ENCODE data around the gene FADS1. TPM values are rescaled to one million over a fixed set of nuclear protein-coding genes. Genes with fewer than 3 reads are reported as not detected.

Gene FADS1
- total and polyA plus RNA-seq, 2 of the 13 experiments (the other 11 are each of a cell fraction or from before 2014, with no cell fraction given) = 91.8 to 108 TPM

DNA sequence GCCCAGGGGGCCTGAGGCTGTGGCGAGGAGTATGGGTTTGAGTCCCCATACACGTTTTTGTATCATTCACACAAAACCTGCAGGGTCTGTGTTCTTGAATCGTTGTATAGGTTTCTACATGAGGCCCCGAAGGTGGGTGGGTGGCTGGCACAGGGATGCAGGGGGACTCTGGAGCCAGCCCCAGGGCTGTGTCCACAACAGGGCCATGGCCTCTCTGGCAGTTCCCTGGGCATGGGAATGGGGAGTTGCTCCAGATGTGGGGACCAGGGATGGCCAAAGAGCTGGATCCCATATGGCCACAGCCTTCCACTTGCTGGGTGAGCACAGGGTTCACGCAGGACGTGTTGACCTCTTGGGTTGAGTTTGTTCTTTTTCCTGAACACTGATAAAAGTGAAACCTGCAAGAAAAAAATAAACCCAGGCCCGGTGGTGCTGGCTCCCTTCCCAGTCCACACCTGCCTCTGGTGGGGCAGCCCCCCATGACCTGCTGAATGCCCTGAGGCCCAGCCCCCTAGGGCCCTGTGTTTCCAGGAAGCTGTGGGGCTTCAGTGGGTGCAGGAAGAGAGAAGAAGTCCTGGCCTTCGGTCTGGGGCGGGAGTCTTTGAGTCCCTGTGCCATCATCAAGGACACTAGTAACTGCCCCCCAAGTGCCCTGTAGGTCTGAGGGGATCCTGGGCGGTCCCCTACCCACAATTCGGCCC is 48.3 kb downstream of the FADS1 start (continued):
- TF ChIP-seq FOXA3 (CRISPR knock-in tag; IDR thresholded peaks at IDR 0.05) = no peak
- TF ChIP-seq GATA4 (IDR thresholded peaks at IDR 0.05; ENCODE audit: borderline replicate concordance, low read depth) = no peak
- no peak for TF ChIP-seq ZNF224 (CRISPR knock-in tag; IDR thresholded peaks at IDR 0.05)
- TF ChIP-seq ZBTB42 (CRISPR knock-in tag; IDR thresholded peaks at IDR 0.05) = no peak
- TF ChIP-seq NBN (conservative IDR thresholded peaks at IDR 0.05) = no peak
- TF ChIP-seq, protein P1, sequence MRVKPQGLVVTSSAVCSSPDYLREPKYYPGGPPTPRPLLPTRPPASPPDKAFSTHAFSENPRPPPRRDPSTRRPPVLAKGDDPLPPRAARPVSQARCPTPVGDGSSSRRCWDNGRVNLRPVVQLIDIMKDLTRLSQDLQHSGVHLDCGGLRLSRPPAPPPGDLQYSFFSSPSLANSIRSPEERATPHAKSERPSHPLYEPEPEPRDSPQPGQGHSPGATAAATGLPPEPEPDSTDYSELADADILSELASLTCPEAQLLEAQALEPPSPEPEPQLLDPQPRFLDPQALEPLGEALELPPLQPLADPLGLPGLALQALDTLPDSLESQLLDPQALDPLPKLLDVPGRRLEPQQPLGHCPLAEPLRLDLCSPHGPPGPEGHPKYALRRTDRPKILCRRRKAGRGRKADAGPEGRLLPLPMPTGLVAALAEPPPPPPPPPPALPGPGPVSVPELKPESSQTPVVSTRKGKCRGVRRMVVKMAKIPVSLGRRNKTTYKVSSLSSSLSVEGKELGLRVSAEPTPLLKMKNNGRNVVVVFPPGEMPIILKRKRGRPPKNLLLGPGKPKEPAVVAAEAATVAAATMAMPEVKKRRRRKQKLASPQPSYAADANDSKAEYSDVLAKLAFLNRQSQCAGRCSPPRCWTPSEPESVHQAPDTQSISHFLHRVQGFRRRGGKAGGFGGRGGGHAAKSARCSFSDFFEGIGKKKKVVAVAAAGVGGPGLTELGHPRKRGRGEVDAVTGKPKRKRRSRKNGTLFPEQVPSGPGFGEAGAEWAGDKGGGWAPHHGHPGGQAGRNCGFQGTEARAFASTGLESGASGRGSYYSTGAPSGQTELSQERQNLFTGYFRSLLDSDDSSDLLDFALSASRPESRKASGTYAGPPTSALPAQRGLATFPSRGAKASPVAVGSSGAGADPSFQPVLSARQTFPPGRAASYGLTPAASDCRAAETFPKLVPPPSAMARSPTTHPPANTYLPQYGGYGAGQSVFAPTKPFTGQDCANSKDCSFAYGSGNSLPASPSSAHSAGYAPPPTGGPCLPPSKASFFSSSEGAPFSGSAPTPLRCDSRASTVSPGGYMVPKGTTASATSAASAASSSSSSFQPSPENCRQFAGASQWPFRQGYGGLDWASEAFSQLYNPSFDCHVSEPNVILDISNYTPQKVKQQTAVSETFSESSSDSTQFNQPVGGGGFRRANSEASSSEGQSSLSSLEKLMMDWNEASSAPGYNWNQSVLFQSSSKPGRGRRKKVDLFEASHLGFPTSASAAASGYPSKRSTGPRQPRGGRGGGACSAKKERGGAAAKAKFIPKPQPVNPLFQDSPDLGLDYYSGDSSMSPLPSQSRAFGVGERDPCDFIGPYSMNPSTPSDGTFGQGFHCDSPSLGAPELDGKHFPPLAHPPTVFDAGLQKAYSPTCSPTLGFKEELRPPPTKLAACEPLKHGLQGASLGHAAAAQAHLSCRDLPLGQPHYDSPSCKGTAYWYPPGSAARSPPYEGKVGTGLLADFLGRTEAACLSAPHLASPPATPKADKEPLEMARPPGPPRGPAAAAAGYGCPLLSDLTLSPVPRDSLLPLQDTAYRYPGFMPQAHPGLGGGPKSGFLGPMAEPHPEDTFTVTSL (CRISPR knock-in tag; IDR thresholded peaks at IDR 0.05; ENCODE audit: borderline replicate concordance) = no peak
- TF ChIP-seq KLF12 (CRISPR knock-in tag; IDR thresholded peaks at IDR 0.05; ENCODE audit: borderline replicate concordance) = no peak
- no peak for TF ChIP-seq ZNF460 (CRISPR knock-in tag; IDR thresholded peaks at IDR 0.05; ENCODE audit: borderline replicate concordance)
- no peak for TF ChIP-seq ZNF34 (CRISPR knock-in tag; IDR thresholded peaks at IDR 0.05; ENCODE audit: borderline replicate concordance)
- TF ChIP-seq JDP2 (CRISPR knock-in tag; IDR thresholded peaks at IDR 0.05; ENCODE audit: borderline replicate concordance) = no peak
- TF ChIP-seq, protein P2, sequence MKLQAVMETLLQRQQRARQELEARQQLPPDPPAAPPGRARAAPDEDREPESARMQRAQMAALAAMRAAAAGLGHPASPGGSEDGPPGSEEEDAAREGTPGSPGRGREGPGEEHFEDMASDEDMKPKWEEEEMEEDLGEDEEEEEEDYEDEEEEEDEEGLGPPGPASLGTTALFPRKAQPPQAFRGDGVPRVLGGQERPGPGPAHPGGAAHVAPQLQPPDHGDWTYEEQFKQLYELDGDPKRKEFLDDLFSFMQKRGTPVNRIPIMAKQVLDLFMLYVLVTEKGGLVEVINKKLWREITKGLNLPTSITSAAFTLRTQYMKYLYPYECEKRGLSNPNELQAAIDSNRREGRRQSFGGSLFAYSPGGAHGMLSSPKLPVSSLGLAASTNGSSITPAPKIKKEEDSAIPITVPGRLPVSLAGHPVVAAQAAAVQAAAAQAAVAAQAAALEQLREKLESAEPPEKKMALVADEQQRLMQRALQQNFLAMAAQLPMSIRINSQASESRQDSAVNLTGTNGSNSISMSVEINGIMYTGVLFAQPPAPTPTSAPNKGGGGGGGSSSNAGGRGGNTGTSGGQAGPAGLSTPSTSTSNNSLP (IDR thresholded peaks at IDR 0.05; ENCODE audit: low read depth, low read length) = no peak
- TF ChIP-seq, protein P3, sequence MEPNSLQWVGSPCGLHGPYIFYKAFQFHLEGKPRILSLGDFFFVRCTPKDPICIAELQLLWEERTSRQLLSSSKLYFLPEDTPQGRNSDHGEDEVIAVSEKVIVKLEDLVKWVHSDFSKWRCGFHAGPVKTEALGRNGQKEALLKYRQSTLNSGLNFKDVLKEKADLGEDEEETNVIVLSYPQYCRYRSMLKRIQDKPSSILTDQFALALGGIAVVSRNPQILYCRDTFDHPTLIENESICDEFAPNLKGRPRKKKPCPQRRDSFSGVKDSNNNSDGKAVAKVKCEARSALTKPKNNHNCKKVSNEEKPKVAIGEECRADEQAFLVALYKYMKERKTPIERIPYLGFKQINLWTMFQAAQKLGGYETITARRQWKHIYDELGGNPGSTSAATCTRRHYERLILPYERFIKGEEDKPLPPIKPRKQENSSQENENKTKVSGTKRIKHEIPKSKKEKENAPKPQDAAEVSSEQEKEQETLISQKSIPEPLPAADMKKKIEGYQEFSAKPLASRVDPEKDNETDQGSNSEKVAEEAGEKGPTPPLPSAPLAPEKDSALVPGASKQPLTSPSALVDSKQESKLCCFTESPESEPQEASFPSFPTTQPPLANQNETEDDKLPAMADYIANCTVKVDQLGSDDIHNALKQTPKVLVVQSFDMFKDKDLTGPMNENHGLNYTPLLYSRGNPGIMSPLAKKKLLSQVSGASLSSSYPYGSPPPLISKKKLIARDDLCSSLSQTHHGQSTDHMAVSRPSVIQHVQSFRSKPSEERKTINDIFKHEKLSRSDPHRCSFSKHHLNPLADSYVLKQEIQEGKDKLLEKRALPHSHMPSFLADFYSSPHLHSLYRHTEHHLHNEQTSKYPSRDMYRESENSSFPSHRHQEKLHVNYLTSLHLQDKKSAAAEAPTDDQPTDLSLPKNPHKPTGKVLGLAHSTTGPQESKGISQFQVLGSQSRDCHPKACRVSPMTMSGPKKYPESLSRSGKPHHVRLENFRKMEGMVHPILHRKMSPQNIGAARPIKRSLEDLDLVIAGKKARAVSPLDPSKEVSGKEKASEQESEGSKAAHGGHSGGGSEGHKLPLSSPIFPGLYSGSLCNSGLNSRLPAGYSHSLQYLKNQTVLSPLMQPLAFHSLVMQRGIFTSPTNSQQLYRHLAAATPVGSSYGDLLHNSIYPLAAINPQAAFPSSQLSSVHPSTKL (CRISPR knock-in tag; IDR thresholded peaks at IDR 0.05) = no peak
- no peak for TF ChIP-seq HNF4G (IDR thresholded peaks at IDR 0.05; ENCODE audit: borderline replicate concordance, low read depth, low read length)
- TF ChIP-seq HNF4G (CRISPR knock-in tag; IDR thresholded peaks at IDR 0.05; ENCODE audit: borderline replicate concordance, low read depth) = no peak
- TF ChIP-seq ARNT2 (CRISPR knock-in tag; IDR thresholded peaks at IDR 0.05; ENCODE audit: low read depth) = no peak
- TF ChIP-seq, protein P4, sequence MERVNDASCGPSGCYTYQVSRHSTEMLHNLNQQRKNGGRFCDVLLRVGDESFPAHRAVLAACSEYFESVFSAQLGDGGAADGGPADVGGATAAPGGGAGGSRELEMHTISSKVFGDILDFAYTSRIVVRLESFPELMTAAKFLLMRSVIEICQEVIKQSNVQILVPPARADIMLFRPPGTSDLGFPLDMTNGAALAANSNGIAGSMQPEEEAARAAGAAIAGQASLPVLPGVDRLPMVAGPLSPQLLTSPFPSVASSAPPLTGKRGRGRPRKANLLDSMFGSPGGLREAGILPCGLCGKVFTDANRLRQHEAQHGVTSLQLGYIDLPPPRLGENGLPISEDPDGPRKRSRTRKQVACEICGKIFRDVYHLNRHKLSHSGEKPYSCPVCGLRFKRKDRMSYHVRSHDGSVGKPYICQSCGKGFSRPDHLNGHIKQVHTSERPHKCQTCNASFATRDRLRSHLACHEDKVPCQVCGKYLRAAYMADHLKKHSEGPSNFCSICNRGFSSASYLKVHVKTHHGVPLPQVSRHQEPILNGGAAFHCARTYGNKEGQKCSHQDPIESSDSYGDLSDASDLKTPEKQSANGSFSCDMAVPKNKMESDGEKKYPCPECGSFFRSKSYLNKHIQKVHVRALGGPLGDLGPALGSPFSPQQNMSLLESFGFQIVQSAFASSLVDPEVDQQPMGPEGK (CRISPR knock-in tag; IDR thresholded peaks at IDR 0.05) = peak; percentile 83

Measured in HepG2 (cell line).